Midbrain (tissue), 1 donor: ENCODE results near the gene SUB1.
"Not testable (repeated sequence)": the region's sequence is repeated elsewhere in the genome, so short reads cannot be mapped to it uniquely, and the experiment has no call there.

Source experiments
- DNase-seq: peaks from one replicate; lab custom pipeline; 2025; lab: John Stamatoyannopoulos, UW

The SUB1 gene

GRCh38 chr5:32585446-32586275 lies at the start of gene SUB1:
SUB1 (plus strand) TSS chr5:32585557; CDS start chr5:32588513, 2,956 bp downstream.
- peak; percentile 95 for DNase-seq

GRCh38 chr5:32536246-32536645 lies 49.1 kb upstream of the SUB1 start:
- DNase-seq, result no peak

- DNase-seq, result not testable (repeated sequence)
Observed at GRCh38 chr5:32537437-32538029, 47.8 kb upstream of the SUB1 start.

GRCh38 chr5:32538031-32538547 lies 47.3 kb upstream of the SUB1 start:
- no peak for DNase-seq

GRCh38 chr5:32539981-32540845 lies 45.1 kb upstream of the SUB1 start:
- no peak for DNase-seq

GRCh38 chr5:32541241-32541640 lies 44.1 kb upstream of the SUB1 start:
- no peak for DNase-seq

GRCh38 chr5:32542216-32543059 lies 42.9 kb upstream of the SUB1 start:
- no peak for DNase-seq

GRCh38 chr5:32543291-32543690 lies 42.1 kb upstream of the SUB1 start:
- DNase-seq, result no peak

- no peak for DNase-seq
Observed at GRCh38 chr5:32545102-32545800, 40.1 kb upstream of the SUB1 start.

- no peak for DNase-seq
Observed at GRCh38 chr5:32551194-32551593, 34.2 kb upstream of the SUB1 start.

GRCh38 chr5:32551865-32552264 lies 33.5 kb upstream of the SUB1 start:
- no peak for DNase-seq

- DNase-seq, result not testable (repeated sequence)
Observed at GRCh38 chr5:32552491-32552890, 32.9 kb upstream of the SUB1 start.

- DNase-seq, result no peak
Observed at GRCh38 chr5:32552936-32553335, 32.4 kb upstream of the SUB1 start.

- not testable (repeated sequence) for DNase-seq
Observed at GRCh38 chr5:32554181-32554780, 31.1 kb upstream of the SUB1 start.

GRCh38 chr5:32556543-32556942 lies 28.8 kb upstream of the SUB1 start:
- DNase-seq, result not testable (repeated sequence)

GRCh38 chr5:32559411-32559810 lies 25.9 kb upstream of the SUB1 start:
- DNase-seq, result no peak

- no peak for DNase-seq
Observed at GRCh38 chr5:32559921-32560320, 25.4 kb upstream of the SUB1 start.

- DNase-seq, result no peak
Observed at GRCh38 chr5:32562056-32562455, 23.3 kb upstream of the SUB1 start.

- DNase-seq, result no peak
Observed at GRCh38 chr5:32562843-32563242, 22.5 kb upstream of the SUB1 start.

GRCh38 chr5:32563614-32564013 lies 21.7 kb upstream of the SUB1 start:
- no peak for DNase-seq
